8988T (cell line): ENCODE data around the gene STARD13.

Experiments
- DNase-seq: peaks from one replicate; pipeline ENCODE4 v3.0.0; 2011

The STARD13 gene

DNA sequence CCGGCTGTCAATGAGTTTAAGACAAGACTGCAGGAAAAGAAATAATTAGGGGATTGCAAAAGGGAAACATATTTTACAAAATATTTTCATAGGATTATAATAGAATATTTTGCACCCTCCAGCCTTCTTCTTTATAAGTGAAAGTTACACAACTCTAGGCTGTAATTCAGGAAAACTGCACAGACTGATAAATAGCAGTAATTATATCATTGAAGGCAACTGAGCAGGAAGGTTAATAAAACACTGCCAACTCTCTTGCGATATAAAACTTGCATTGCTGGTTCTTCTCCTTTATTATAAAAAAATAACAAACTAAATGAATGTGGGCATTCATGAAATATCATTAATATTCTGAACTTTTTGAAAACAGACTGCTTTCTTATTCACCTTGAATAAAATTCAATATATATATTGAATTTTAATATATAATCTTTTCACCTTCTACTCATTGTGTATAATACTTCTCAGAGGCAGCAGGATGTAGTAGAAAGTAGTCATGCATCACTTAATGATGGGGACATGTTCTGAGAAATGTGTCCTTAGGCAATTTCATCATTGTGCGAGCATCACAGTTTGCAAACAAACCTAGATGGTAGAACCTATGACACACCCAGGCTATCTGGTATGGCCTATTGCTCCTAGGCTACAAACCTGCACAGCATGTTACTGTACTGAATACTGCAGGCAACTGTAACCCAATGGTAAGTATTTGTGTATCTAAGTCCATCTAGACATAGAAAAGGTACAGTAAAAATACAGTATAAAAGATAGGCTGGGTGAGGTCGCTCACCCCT is 24.9 kb upstream of the STARD13 start:
- DNase-seq: no peak

DNA sequence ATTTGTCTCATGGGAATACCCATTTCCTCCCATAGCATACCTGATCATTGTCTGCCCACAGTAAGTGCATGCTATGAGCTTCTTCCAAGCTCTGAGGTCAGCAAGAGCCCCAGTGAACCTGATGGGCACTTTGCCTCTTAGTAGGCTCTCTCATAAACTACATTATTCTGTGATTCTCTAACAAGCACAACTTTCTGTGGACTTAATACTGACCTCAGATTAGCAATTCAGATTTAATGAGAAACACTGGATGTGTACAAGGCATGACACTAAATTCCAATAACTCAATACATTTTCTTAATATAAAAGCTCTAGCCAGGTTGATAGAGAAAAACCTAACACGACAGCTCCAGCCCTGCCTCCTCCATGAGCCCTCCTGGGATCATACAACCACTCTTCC is 23.3 kb upstream of the STARD13 start:
- DNase-seq: no peak

DNA sequence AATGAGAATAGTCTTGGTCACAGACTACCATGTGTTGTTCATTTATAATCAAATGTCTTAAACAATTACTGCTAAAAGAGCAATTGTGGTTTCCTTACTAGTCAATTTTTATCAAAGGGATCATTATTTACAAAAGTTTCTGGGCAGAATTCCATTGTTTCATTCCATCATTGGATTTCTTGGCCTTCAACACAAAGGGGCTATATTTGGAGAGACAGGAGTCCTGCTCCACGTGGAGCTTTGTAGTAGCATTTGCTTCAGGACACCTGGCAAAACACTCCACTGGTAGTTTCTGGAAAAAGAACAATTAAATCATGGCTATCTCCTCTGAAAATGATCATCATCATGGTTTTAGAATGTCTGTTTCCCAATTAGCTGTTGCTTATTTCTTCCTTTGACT is 22.3 kb upstream of the STARD13 start:
- DNase-seq: no peak

DNA sequence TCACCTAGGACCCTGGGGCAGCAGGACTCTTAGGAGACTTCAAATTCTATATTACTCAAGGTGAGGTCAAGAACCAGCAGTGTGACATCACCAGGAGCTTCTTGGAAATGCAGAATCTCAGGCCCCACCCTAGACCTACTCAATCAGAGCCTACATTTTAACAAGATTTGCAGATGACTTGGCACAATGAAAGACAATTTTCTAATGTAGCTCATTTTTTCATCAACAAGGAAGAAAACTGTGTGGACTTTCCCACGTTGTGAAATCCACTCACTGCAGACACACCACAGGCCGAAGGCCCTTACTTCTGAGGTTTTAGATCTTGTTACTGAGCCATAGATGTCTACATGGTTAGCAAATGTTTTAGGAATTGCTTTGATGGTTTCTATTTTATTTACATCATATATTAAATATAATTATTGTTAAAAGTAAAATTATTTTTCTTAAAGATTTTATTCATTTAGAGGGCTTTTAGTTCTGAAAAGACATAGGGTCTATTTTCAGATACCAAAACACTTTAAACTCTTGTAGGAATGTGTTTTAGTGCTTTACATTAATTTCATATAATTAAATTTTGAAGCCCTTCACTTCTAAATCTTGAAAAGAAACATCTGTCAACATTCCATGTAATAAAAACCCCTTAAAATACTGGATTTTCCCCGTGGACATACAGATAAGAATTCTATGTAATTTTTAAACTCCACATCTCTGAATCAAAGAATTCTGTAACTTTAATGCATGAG is 18.5 kb upstream of the STARD13 start:
- DNase-seq: no peak

DNA sequence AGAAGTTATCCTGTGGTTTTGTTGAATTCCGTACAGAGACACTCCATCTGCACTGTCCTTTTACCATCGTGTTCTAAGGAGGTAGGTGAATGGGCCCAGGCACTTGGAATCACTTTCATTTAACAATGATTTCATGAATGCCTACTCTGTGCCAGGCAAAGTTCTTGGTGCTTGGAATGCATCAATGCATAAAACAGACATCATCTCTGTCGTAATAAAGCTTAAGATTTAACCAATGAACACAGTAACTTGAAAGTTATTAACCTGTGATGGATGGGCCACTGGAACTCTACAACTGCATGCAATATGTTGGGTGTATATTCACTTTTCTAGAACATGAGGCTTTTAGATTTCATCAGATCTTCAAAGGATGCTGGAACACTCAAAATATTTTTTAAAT is 14.1 kb upstream of the STARD13 start:
- no peak for DNase-seq

DNA sequence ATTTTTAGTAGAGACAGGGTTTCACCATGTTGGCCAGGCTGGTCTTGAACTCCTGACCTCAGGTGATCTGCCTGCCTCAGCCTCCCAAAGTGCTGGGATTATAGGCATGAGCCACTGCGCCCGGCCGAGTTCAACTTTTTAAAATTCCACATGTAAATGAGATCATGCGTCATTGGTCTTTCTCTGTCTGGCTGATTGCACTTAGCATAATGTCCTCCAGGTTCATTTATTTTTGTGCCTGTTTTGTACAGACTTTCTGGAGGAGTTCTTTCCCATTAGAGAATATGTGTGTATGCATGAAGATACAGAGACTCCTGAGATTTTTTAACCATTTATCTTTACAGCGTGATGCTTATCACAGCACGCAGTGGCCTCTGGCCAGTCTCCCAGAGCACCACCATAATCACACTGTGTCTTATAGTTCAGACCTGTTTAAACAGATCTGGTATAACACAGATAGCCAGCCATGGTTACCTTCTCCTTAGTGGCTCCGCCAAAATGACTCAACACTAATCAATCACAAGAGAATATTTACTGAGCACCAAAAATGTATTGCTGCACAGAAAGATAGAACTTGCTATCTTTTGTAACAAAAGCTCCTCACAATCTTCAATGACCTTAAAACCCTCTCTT is 11.4 kb upstream of the STARD13 start:
- DNase-seq: no peak

DNA sequence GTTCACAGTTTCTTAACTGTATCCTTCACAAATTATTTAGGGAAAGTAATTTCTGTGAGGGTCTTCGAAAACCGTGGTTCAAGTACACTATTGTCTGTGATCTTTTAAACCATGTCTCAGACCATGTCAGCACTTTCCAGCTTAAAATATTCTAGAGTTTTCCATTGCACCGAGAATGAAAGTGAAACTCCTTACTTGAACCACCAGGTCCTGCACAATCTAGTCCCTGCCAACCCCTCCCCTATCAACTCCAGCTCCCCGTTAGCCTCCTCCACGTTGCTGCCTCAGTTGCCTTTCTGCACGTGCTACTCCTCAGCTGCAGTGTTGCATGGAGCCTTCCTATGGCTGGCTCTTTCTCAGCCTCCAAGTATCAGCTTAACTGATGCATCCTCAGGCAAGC is 7.2 kb upstream of the STARD13 start:
- no peak for DNase-seq

DNA sequence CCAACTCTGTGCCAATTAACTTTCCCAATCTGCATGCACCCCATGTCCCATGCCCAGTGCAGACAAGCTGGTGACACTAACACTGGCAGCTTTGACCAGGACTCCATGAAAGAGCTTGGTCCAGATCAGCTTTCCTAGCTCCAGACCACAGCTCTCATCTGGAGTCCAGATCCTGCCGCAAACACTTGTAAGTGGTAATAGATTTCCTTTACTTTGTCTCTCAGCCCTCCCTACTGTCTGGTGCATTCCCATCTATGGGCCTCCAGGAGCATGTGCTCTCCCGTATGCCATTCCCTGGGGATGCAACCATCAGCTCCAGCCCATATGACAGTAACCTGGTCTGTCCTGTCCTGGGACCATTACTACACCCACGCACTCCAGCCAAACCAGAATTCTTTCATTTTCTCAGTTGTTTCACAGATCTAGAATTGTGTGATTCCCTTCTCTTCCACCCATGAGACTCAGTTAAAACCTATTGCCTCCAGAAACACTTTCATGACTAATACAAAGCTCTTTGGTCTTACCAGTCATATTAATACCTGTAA is 4.9 kb upstream of the STARD13 start:
- no peak for DNase-seq

DNA sequence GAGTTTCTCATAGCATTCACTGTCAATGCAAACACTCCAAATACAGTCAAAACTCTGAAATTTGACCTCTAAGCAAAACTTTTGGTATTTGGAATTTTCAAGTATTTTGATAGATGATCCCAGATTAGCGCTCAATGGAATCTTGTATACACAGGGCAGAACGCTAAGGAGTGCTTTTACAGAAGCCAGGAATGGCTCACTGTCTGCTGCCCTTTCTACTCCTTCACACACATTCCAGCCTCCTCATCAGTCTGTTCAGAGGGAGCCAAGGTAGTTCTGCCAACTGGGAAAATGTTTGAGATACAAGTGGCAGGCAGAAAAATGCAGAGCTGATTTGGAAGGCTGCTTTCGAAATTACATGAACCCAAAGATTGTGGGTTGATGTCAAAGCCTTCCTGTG is 4.4 kb upstream of the STARD13 start:
- no peak for DNase-seq

DNA sequence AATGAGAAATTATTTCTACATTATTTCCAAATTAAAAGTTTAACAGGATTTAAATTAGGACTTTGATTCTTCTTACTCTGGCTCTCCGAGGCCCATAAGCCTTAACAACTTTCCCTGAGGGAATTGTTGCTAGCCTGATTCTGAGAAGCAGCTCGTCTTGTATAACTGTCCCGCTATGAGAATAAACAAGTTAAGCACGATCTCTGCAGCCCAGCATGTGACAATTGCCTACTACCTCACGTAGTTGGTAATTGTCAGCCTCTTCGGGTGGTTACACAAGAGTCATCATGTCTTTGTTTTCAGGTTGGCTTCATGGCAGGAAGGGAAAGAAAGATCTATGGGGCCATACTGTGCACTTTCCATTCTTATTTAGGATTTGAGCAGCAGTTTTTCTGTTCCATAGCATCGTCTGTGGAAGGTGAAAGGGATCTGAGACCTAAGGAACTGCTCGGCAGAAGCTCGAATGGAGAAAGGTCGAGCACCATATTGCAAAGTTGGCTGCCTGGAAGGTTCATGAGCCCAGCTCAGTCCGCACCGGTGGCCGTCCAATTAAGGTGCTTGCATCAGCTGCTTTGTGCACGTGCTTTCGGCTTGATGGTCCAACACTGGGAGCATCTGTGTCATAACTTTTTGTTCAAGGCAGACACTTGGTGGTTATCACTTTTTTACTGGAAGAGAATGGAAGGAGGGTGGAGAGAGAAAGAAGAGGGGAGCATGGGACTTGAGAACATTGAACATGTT is 1.8 kb upstream of the STARD13 start:
- no peak for DNase-seq

DNA sequence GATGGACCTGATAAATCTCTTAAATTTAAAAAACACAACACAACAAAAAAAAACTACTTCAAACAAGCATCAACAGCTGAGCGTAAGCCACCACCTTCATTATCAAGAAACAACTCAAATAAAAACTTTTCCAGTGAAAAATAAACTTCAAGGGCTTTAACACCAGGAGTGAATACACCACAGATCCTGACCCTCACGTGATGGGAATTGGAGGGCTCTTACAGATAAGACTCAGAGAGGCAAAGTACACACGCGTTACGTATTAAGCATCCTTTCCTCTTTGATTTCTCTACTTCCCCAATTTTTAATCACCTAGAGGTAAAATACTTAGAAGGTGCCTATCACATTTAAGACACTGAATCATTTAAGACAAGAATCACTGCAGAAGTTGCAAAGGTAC is 573 bp upstream of the STARD13 start:
- no peak for DNase-seq

DNA sequence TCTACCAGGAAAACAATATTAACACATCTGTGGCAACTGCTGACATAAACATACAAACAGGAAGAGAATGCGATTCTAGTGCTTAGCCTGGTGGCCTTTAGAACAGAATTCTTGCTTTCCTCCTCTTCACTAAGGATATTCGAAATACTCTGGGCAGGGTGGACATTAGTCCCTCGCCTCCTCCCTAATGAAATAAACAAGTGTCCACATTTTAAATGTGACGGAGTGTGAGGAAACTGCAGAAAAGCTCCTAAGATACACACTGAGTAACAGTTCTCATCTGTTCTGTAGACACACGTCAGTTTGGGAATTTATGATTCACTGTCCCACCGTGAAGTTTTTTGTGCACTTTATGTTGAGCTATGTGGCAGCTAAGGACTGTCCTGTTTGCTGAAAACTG is 639 bp downstream of the STARD13 start:
- DNase-seq: no peak

DNA sequence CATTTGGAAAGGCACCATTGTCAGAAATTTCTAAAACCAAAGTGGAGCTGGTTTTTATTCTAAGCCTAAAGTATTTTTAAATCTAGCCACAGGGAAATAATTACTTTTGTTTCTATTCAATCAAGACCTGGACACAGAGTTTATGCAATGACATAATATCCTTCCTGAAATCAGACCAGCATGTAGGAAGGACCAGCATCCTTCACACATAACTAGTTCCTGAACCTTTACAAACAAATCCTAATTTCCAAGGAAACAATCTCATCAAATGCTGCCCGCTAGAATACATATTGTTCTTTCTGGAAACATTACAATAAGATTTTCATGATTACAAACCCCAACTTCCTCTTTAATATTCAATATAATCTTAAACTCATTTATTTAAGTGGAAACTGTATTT is 1.5 kb downstream of the STARD13 start:
- DNase-seq: no peak

DNA sequence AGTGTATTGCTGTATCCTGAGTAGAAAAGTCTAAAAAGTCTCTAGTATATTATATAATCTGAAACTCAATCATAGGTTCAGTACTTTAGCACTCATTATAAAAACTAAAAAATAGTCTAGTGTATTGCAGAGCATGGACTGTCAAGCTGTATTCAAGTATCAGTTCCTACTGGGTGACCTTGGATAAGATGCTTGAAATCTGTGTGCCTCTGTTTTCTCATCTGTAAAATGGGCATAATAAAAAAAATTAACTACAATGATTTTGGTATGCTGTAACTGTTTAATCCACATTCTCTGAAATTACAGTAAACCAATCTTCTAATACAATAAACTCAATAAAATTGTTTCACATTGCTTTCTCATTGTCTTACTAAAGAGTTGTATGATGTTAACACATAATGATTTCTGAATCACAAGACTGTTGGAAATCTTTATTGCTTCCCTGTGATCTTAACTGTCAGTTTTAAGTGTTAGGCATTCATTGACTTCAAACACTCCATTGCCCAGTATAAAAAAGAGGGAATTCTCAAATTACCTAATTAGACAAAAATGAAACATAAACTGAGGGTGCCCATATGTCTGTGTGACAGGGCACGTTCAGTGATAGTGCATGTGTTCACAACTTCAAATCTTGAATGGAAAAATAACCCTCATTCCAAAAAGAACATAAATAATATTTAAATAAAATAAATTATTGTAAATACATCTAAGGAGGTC is 2.2 kb downstream of the STARD13 start:
- no peak for DNase-seq

DNA sequence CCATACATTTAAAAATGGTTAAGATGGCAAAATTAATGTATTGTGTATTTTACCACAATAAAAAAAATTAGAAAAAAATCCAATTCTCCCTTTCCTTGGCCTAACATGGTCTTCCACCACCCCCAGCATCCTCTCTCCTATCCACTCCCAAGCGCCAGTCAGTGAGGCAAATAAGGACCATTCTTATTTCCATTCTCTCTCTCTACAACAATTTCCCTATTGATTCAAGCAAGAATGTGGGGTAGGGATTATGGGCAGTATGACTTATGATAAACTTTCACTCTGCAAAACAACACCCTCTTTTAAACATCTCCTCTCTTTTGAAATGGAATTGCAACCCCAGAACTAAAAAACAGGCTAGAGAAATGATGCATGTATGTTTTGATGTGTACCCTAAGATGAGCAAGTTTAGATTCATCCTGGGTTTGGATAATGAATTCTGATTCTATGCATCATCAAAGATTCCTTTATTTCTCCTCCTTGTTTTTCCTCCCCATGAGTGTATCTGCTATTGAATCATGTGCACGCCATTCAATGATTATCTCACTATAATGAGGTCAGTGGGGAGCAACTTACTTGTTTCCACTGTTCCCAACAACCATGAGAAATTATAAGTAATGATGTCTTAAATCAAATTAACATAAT is 3.5 kb downstream of the STARD13 start:
- DNase-seq: no peak

DNA sequence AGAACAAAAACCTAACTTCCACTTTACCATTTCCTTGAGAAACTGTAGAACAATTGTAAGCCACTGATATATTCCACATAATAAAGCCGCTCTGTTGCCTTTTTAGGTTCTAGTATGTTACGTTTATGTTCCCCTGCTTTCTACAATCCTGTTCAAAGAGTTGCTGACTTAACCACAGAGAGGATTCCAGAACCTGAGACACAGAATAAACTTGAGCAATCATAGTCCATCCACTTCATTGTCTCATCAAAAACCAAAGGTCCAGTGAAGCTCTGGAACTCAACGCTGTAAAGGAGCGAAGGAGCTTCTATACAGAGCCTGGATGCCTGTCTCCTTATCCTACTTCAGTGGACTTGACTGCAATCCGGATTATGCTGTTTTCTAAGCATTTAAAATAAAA is 4.6 kb downstream of the STARD13 start:
- no peak for DNase-seq

DNA sequence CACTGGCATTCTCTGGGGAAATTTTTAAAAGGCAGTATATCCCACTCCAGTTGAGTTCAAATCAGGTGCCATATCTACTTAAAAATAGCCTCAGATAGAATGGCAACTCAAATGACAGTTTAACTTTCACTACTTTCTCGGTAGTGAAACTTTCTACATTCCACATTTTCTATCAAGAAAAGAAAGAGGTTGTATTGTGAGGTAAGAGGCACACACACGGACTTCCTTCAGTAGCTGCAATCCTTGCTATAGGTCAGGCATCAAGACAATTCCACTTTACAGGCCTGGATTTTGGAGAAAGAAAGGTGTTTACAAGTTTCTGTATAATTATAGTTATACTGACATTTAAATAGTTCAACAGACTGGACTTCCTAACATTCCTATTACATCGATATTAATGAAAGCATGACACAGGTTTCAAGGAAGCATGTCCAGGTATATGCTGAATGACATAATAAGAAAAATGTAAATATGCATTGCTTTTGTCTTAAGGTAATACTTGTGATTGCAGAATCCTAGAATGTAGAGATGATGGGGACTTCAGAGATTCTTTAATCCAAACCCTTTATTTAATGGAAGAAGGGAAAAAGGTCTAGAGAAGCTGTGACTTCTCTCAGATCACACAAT is 5.2 kb downstream of the STARD13 start:
- no peak for DNase-seq

DNA sequence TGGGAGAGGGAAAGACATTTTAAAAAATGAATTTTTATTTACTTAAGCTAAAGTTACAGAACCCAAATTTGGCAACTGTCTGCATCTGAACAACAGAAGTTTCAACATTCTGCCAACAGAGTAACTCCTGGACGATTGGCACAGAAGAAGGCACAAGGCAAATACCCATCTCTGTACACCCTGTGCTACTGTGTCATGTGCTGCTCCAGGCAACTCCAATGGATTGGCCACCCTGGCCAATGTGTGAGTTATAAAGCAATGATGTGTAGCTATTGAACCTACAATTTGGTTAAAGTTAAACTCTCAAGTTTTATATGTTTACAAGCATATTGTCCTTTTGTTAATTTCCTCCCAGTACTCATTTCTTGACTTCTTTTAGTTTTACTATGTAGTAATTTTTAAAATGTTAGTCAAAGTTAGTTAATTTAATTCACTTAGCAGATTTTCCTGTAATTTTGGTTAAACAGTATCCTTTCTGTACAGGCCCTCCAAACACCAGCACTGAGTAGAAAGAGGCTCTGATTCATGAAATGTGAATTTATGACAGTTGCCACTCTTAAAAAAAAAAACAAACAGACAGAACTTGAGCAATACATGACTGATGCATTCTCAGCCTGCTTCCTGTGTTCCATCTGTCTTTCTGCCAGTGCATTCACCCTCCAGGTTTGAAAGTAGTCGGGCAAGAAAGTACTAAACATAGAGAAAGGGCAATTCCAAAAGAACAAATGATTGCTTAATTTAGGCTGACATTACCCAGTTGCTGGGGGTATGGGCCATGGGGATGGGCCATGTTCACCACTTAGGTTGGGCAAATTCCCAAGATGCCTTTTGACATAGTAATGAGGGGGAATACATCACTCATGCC is 5.9 kb downstream of the STARD13 start:
- DNase-seq: no peak

DNA sequence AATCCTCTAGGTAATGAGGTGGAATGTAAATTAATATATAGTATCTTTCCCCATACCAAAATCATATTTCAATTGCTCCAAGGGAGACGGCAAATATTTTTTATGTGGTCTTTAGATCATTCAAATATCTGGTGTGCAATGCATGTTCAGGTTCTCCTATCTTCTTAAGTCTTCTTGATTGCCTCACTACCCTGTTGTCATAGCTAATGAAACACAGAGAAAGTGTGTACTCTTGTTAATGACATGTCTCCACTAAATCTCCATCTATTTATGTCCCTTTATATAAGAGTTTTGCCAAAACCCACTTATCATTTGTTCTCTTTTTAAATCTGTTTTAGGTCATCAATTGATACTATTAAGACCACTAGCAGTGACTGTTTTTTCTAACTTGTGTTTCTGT is 6.6 kb downstream of the STARD13 start:
- no peak for DNase-seq

DNA sequence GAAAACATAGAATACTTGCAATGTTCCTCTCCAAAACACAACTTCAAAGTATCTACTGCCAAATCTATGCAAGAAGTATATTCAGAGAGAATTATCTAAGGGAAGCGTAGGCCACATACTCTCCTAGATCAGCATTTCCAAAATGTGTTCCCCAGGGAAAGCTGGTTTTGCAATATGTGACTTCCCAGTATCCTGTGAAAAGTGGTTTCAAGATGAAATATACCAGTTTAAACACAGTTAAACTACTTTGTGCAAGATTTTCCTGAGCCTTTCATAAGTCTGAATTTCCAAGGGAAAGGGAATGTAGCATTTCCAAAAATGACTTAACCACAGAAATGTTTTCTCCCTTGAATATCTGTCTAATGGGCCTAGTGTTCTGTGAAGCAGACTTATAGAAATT is 7.6 kb downstream of the STARD13 start:
- DNase-seq: no peak
